Right atrium auricular region (tissue), 2 donors: ENCODE measurements around the gene OPRL1. TPM values are rescaled to one million over a fixed set of nuclear protein-coding genes. Genes with fewer than 3 reads are reported as not detected.

ENCODE experiments used
- DNase-seq: peaks from one replicate; pipeline ENCODE4 v3.0.0-alpha.2; 2019; ENCODE audit warnings: low spot score
- H3K27ac ChIP-seq, 2 donors: fragments of 200-600 bp; sonication (generic); 1 replicate in 1 of 2; 2 replicates in 1 of 2; pipeline ENCODE4 v1.5.1; 2016 to 2019
- H3K27me3 ChIP-seq, 2 donors: fragments of 200-600 bp; sonication (generic); one replicate each; pipeline versions ENCODE4 v1.5.1 to v1.6.0; 2017 to 2019
- H3K36me3 ChIP-seq: fragments of 200-600 bp; sonication (generic); one replicate; pipeline ENCODE4 v1.5.1; 2016
- H3K4me1 ChIP-seq, 2 donors: fragments of 200-600 bp; sonication (generic); one replicate each; pipeline versions ENCODE4 v1.5.1 to v1.6.0; 2017 to 2019
- H3K4me3 ChIP-seq, 2 donors: fragments of 200-600 bp; sonication (generic); 1 replicate in 1 of 2; 2 replicates in 1 of 2; pipeline ENCODE4 v1.5.1; 2017 to 2019; ENCODE audit warnings: mild to moderate bottlenecking in 1 of 2, moderate library complexity in 1 of 2
- H3K9me3 ChIP-seq, 2 donors: fragments of 200-600 bp; sonication (generic); one replicate each; pipeline ENCODE4 v1.5.1; 2019
- total RNA-seq, 2 donors: library from RNA; depleted of rRNA; stranded (reverse); fragments of >200 nt; gene quantifications; one replicate each; pipeline ENCODE4 v1.1.0, GENCODE V29; 2016
- TF ChIP-seq, protein P1 (sequence below), 2 donors: fragments of 200-600 bp; sonication (generic); IDR thresholded peaks; one replicate each; pipeline ENCODE4 v1.5.1; 2019; ENCODE audit warnings: antibody characterized with exemption in 2 of 2

The OPRL1 gene
- total RNA-seq, 2 donors from 2014 or later = 0.75 to 1.4 TPM

DNA sequence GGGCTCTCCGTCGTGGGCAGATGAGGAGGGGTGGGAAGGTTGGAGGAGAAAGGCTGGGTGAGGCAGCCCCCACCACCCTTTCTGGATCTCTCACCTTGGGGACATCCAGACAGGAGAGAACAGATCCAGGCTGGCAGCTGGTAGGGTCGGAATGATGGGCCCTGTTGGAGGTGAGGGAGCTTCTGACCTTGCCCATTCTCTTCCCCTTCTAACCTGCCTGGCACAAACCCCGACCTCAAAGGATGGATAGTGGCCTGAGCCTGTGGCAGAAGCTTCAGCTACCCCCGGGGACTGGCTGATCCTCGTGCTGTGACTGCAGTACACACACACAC lies 33.5 kb downstream of the OPRL1 start:
- no peaks in the 10 kb centered on the region for H3K27me3 ChIP-seq
- no peak overlapping the region for H3K27ac ChIP-seq
- peak; percentile 47 for DNase-seq
- H3K4me3 ChIP-seq = no peak overlapping the region
- no peaks in the 10 kb centered on the region for H3K9me3 ChIP-seq
- TF ChIP-seq, protein P1, sequence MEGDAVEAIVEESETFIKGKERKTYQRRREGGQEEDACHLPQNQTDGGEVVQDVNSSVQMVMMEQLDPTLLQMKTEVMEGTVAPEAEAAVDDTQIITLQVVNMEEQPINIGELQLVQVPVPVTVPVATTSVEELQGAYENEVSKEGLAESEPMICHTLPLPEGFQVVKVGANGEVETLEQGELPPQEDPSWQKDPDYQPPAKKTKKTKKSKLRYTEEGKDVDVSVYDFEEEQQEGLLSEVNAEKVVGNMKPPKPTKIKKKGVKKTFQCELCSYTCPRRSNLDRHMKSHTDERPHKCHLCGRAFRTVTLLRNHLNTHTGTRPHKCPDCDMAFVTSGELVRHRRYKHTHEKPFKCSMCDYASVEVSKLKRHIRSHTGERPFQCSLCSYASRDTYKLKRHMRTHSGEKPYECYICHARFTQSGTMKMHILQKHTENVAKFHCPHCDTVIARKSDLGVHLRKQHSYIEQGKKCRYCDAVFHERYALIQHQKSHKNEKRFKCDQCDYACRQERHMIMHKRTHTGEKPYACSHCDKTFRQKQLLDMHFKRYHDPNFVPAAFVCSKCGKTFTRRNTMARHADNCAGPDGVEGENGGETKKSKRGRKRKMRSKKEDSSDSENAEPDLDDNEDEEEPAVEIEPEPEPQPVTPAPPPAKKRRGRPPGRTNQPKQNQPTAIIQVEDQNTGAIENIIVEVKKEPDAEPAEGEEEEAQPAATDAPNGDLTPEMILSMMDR (IDR thresholded peaks at IDR 0.05) = no peak
- H3K4me1 ChIP-seq = no peaks in the 10 kb centered on the region
- no peaks in the 10 kb centered on the region for H3K36me3 ChIP-seq

DNA sequence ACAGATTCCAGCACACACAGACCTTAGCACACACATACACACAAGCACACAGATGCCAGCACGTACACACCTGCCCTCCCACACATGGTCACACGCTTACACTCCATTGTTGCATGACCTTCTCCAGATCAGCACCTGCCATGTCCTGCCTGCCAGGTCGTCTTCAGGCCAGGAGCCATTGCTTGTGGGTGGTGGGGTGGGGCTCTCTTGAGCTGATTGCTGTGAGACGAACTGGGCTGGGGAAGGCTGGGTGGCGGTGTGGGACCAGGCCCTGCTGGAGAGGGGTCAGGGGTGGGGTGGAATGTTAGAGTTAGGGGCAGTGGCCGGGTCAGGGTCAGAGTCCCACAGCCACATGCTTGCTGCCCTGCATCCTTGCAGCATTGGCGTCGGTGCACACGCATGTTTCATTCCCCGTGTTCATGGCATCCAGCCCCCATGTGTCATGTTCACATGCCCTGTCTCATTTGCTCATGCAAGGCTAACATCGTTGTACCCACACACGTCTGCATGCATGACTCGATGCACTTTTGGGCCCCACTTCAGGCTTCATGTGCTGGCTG lies 34.0 kb downstream of the OPRL1 start:
- TF ChIP-seq, protein P1 (IDR thresholded peaks at IDR 0.05) = no peak
- no peak overlapping the region for H3K4me3 ChIP-seq
- H3K4me1 ChIP-seq = no peaks in the 10 kb centered on the region
- no peaks in the 10 kb centered on the region for H3K9me3 ChIP-seq
- no peak for DNase-seq
- H3K27me3 ChIP-seq = no peaks in the 10 kb centered on the region
- no peaks in the 10 kb centered on the region for H3K36me3 ChIP-seq
- no peak overlapping the region for H3K27ac ChIP-seq

DNA sequence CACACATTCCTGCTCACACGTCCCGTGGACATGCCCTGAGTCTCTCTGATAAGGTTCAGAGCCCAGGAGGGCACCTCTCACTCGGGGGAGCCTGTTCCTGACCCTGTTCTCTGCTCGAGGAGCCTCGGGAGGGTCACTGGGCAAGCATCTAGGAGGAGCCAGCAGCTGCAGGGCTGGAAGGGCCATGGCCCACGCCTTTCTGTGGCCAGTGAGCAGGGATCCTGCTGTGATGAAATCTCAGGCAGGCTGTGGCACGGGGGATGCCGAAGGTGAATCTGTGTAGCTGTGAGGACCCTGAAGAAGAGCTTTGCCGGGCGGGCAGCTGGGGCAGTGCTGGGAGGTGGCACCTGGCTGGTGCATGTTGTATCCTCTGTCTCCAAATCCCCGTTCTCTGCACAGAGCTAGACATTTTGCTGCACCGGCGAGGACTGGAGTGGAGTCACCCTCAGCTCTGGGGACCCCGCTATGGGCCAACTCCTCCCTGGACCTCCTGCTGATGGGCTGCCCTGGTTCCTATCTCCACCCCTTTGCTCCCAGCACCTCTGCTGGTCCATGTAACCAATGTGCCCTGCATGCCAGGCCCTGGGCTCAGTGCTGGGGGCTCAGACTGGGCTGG lies 34.6 kb downstream of the OPRL1 start:
- H3K9me3 ChIP-seq = no peaks in the 10 kb centered on the region
- H3K4me3 ChIP-seq = no peak overlapping the region
- no peaks in the 10 kb centered on the region for H3K27me3 ChIP-seq
- TF ChIP-seq, protein P1 (IDR thresholded peaks at IDR 0.05) = no peak
- no peaks in the 10 kb centered on the region for H3K4me1 ChIP-seq
- no peak overlapping the region for H3K27ac ChIP-seq
- peak; percentile 52 for DNase-seq
- no peaks in the 10 kb centered on the region for H3K36me3 ChIP-seq

DNA sequence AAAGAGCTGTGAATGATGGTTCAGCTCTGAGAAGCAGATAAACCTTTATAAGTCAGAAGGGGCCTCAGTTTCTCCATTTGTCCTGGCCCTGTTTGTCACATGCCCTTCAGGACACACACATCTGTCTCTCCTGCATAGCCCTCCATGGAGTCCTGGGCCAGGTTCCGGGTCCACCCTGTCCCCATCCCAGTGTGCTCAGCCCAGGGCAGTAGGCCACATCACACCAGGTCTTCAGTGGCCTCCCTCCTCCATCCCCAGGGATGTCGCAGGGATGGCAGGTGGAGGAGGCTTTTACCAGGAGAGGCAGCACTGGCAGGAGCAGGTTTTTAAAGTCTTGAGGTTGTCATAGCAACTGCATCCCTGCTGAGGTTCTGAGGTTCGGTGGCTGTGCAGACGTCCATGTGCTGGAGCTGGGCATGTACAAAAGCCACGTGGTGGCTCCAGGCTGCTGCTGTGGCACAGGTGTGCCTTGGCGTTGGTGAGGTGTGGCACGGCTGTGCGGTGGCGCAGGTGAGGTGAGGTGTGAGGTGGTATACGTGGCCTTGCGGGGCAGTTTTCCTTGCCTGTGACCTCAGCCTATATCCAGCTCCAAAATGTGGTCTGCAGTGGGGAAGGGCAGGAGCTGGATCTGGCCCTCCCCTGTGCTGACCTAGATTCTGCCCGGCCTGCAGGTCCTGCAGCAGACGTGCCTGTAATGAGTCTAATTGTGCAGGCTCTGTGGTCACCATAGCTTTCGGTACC lies 35.5 kb downstream of the OPRL1 start:
- DNase-seq = peak; percentile 44
- no peak overlapping the region for H3K27ac ChIP-seq
- no peaks in the 10 kb centered on the region for H3K36me3 ChIP-seq
- no peak overlapping the region for H3K4me3 ChIP-seq
- TF ChIP-seq, protein P1 (IDR thresholded peaks at IDR 0.05) = no peak
- H3K4me1 ChIP-seq = peaks cover 0 to 4% of the 10 kb centered on the region in 2 donors
- no peaks in the 10 kb centered on the region for H3K27me3 ChIP-seq
- no peaks in the 10 kb centered on the region for H3K9me3 ChIP-seq

DNA sequence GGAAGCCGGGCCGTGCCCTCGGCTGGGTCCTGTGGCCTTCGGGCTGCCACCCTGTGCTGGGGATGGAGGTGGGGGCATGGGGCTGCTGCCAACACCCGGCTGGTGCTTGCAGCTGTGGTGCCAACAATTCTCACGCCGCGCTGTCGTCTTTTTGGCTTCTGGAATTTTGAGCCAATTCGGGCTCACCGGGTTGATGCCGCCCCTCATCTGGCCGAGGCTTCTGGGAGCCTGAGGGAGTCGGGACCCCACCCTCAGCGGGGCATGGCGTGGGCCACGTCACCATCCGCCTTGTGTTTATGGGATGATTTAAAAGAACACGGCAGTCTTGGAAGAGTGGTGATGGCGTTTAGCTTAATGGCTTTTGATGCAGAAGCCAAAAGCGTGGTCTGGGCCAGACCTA lies 36.1 kb downstream of the OPRL1 start:
- Histone ChIP-seq H3K27ac (no peak overlapping the region), H3K4me3 (no peak overlapping the region), H3K4me1 (peaks cover 0 to 8% of the 10 kb centered on the region in 2 donors), H3K9me3 (no peaks in the 10 kb centered on the region), H3K36me3 (no peaks in the 10 kb centered on the region), H3K27me3 (no peaks in the 10 kb centered on the region)
- TF ChIP-seq, protein P1 (IDR thresholded peaks at IDR 0.05) = no peak
- DNase-seq = no peak
